Body of pancreas (tissue), 4 donors: Measurements from ENCODE around the gene PPP1R15B.

Experiments
- POLR2A ChIP-seq, 3 donors: fragments of 450-650 bp; IDR thresholded peaks; one replicate each; pipeline ENCODE4 v1.6.1; 2016; ENCODE audit warnings: antibody characterized with exemption in 3 of 3, mild to moderate bottlenecking in 2 of 3
- TF ChIP-seq, protein P1 (sequence below), 7 experiments: fragments of 450-650 bp in 4 of 7; fragments of 200-600 bp in 3 of 7; sonication (generic) in 3 of 7; IDR thresholded peaks; one replicate each; pipeline ENCODE4 v1.5.1; 2016 to 2019; ENCODE audit warnings: antibody characterized with exemption in 7 of 7

DNA sequence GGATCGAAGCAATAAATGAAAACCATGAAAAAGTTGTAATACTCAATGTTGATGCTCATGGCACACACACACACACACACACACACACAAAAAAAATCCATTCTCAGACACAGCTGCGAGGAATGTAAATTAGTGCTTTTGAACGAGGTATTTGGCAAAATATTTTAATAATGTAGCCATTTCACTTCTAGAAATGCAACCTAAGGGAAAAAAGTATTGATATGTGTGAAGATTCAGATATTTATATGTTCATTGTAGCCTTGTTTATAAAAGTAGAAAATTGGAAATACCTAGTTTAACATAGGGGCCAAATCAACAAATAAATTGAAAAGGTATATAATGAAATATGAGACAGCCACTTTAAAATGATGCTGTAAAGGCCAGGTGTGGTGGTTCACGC lies 55.7 kb downstream of the PPP1R15B start:
- TF ChIP-seq, protein P1, sequence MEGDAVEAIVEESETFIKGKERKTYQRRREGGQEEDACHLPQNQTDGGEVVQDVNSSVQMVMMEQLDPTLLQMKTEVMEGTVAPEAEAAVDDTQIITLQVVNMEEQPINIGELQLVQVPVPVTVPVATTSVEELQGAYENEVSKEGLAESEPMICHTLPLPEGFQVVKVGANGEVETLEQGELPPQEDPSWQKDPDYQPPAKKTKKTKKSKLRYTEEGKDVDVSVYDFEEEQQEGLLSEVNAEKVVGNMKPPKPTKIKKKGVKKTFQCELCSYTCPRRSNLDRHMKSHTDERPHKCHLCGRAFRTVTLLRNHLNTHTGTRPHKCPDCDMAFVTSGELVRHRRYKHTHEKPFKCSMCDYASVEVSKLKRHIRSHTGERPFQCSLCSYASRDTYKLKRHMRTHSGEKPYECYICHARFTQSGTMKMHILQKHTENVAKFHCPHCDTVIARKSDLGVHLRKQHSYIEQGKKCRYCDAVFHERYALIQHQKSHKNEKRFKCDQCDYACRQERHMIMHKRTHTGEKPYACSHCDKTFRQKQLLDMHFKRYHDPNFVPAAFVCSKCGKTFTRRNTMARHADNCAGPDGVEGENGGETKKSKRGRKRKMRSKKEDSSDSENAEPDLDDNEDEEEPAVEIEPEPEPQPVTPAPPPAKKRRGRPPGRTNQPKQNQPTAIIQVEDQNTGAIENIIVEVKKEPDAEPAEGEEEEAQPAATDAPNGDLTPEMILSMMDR (IDR thresholded peaks at IDR 0.05) = no peak
- no peak for TF ChIP-seq POLR2A (IDR thresholded peaks at IDR 0.05)
